ENCODE measurements around the gene NRXN2.

Gene NRXN2

GRCh38 chr11:64588701-64589100 is 134.3 kb downstream of the NRXN2 start:
- DNase-seq (ENCODE audit: low spot score), result no peak

- no peak for DNase-seq (ENCODE audit: low spot score)
Observed at GRCh38 chr11:64586366-64586765, 136.6 kb downstream of the NRXN2 start.

GRCh38 chr11:64585150-64585549 is 137.8 kb downstream of the NRXN2 start:
- DNase-seq (ENCODE audit: low spot score), result no peak

- no peak for DNase-seq (ENCODE audit: low spot score)
Observed at GRCh38 chr11:64583296-64584262, 139.4 kb downstream of the NRXN2 start.

- no peak for DNase-seq (ENCODE audit: low spot score)
Observed at GRCh38 chr11:64582885-64583284, 140.1 kb downstream of the NRXN2 start.

GRCh38 chr11:64581057-64581523 is 141.9 kb downstream of the NRXN2 start:
- no peak for DNase-seq (ENCODE audit: low spot score)

GRCh38 chr11:64580412-64580811 is 142.6 kb downstream of the NRXN2 start:
- no peak for DNase-seq (ENCODE audit: low spot score)

- DNase-seq (ENCODE audit: low spot score), result no peak
Observed at GRCh38 chr11:64577202-64577601, 145.8 kb downstream of the NRXN2 start.

GRCh38 chr11:64572143-64572542 is 150.9 kb downstream of the NRXN2 start:
- no peak for DNase-seq (ENCODE audit: low spot score)

- DNase-seq (ENCODE audit: low spot score), result no peak
Observed at GRCh38 chr11:64571410-64572091, 151.4 kb downstream of the NRXN2 start.

GRCh38 chr11:64571050-64571409 is 152.0 kb downstream of the NRXN2 start:
- DNase-seq (ENCODE audit: low spot score), result no peak

GRCh38 chr11:64570341-64570740 is 152.7 kb downstream of the NRXN2 start:
- DNase-seq (ENCODE audit: low spot score), result no peak

GRCh38 chr11:64569300-64569970 is 153.6 kb downstream of the NRXN2 start:
- DNase-seq (ENCODE audit: low spot score), result no peak

- no peak for DNase-seq (ENCODE audit: low spot score)
Observed at GRCh38 chr11:64568584-64569140, 154.3 kb downstream of the NRXN2 start.

GRCh38 chr11:64568041-64568571 is 154.9 kb downstream of the NRXN2 start:
- DNase-seq (ENCODE audit: low spot score), result no peak

GRCh38 chr11:64566915-64567891 is 155.8 kb downstream of the NRXN2 start:
- DNase-seq (ENCODE audit: low spot score), result no peak

GRCh38 chr11:64566042-64566914 is 156.7 kb downstream of the NRXN2 start:
- DNase-seq (ENCODE audit: low spot score), result no peak

- DNase-seq (ENCODE audit: low spot score), result no peak
Observed at GRCh38 chr11:64564947-64565889, 157.8 kb downstream of the NRXN2 start.

GRCh38 chr11:64564419-64564818 is 158.6 kb downstream of the NRXN2 start:
- no peak for DNase-seq (ENCODE audit: low spot score)
